Lower lobe of right lung (tissue), 2 donors: Measurements from ENCODE around the gene SLC15A1. TPM values are rescaled to one million over a fixed set of nuclear protein-coding genes. Genes with fewer than 3 reads are reported as not detected.

ENCODE experiments used
- ATAC-seq, 2 donors: fragments of 200-7000 bp; cut with Tn5 transposase; one replicate each; pipeline ENCODE4 v1.9.1; 2020 to 2022; ENCODE audit warnings: mild to moderate bottlenecking in 2 of 2, moderate library complexity in 2 of 2
- DNase-seq: peaks from one replicate; pipeline ENCODE4 v3.0.0-alpha.2; 2020
- H3K27ac ChIP-seq: fragments of 200-600 bp; one replicate; pipeline ENCODE4 v1.8.0; 2022
- H3K27me3 ChIP-seq: fragments of 200-600 bp; one replicate; pipeline ENCODE4 v1.8.0; 2022; ENCODE audit warnings: low read depth
- H3K36me3 ChIP-seq: fragments of 200-600 bp; one replicate; pipeline ENCODE4 v1.8.0; 2022; ENCODE audit warnings: mild to moderate bottlenecking
- H3K4me1 ChIP-seq: fragments of 200-600 bp; one replicate; pipeline ENCODE4 v1.8.0; 2022
- H3K4me3 ChIP-seq: fragments of 200-600 bp; one replicate; pipeline ENCODE4 v1.8.0; 2022; ENCODE audit warnings: mild to moderate bottlenecking
- H3K9me3 ChIP-seq: fragments of 200-600 bp; one replicate; pipeline ENCODE4 v1.8.0; 2022
- intact Hi-C: fragments of 100-400 bp; cut with DNase I; formaldehyde crosslinking; loops from one replicate; pipeline ENCODE4 v1.11.0; 2022
- total RNA-seq: library from RNA; stranded (reverse); fragmentation: NEBNext Ultra II Directional; extraction: Animal tissue kit (Norgen Biotek cat#: 25700); gene quantifications from one replicate; pipeline ENCODE4 v1.2.1, GENCODE V29; 2021
- TF ChIP-seq, protein P1 (sequence below): fragments of 200-600 bp; IDR thresholded peaks from one replicate; pipeline ENCODE4 v1.8.0; 2022; ENCODE audit warnings: antibody characterized with exemption, mild to moderate bottlenecking
- donor health status: DM: no; HTN: yes; CAD: no; lungs with severe emphysema.

SLC15A1 gene
- total RNA-seq, 1 donor from 2014 or later: not detected

GRCh38 chr13:98681049-98681448 lies 71.4 kb downstream of the SLC15A1 start:
- Histone ChIP-seq H3K27me3 (no peaks in the 10 kb centered on the region), H3K36me3 (no peaks in the 10 kb centered on the region), H3K27ac (no peak overlapping the region), H3K9me3 (no peaks in the 10 kb centered on the region), H3K4me3 (no peak overlapping the region), H3K4me1 (no peaks in the 10 kb centered on the region)
- TF ChIP-seq, protein P1, sequence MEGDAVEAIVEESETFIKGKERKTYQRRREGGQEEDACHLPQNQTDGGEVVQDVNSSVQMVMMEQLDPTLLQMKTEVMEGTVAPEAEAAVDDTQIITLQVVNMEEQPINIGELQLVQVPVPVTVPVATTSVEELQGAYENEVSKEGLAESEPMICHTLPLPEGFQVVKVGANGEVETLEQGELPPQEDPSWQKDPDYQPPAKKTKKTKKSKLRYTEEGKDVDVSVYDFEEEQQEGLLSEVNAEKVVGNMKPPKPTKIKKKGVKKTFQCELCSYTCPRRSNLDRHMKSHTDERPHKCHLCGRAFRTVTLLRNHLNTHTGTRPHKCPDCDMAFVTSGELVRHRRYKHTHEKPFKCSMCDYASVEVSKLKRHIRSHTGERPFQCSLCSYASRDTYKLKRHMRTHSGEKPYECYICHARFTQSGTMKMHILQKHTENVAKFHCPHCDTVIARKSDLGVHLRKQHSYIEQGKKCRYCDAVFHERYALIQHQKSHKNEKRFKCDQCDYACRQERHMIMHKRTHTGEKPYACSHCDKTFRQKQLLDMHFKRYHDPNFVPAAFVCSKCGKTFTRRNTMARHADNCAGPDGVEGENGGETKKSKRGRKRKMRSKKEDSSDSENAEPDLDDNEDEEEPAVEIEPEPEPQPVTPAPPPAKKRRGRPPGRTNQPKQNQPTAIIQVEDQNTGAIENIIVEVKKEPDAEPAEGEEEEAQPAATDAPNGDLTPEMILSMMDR: no peak
- DNase-seq (no peak), ATAC-seq (no peak)
- intact Hi-C loops: no loop called here

GRCh38 chr13:98678741-98679140 lies 73.7 kb downstream of the SLC15A1 start:
- H3K27ac ChIP-seq: no peak overlapping the region
- no peaks in the 10 kb centered on the region for H3K27me3 ChIP-seq
- ATAC-seq: no peak
- no peaks in the 10 kb centered on the region for H3K9me3 ChIP-seq
- no peaks in the 10 kb centered on the region for H3K4me1 ChIP-seq
- H3K36me3 ChIP-seq: no peaks in the 10 kb centered on the region
- TF ChIP-seq, protein P1: no peak
- H3K4me3 ChIP-seq: no peak overlapping the region
- intact Hi-C loops: no loop called here
- DNase-seq: no peak

DNA sequence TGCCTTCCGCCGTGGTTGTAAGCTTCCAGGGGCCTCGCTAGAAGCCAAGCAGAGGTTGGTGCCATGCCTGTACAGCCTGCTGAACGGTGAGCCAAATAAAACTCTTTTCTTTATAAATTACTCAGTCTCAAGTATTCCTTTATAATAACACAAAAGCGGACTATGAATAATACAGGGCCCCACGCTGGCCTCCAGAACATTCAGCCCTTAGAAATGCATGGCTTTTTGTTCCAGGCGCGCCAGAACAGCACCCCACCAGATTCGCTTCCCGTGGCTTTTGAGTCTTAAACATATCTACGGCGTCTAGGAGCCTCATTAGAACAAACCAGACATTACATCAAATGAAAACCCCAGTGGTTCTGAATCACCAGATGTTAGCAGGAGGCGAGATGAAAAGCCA lies 75.1 kb downstream of the SLC15A1 start:
- H3K9me3 ChIP-seq: no peaks in the 10 kb centered on the region
- TF ChIP-seq, protein P1: no peak
- no peak overlapping the region for H3K4me3 ChIP-seq
- ATAC-seq: no peak
- H3K36me3 ChIP-seq: no peaks in the 10 kb centered on the region
- H3K27ac ChIP-seq: no peak overlapping the region
- DNase-seq: no peak
- intact Hi-C loops: no loop called here
- peaks cover 9% of the 10 kb centered on the region for H3K4me1 ChIP-seq
- no peaks in the 10 kb centered on the region for H3K27me3 ChIP-seq

GRCh38 chr13:98676239-98676638 lies 76.2 kb downstream of the SLC15A1 start:
- DNase-seq (no peak), ATAC-seq (no peak)
- Histone ChIP-seq H3K27ac (no peak overlapping the region), H3K4me3 (no peak overlapping the region), H3K27me3 (no peaks in the 10 kb centered on the region), H3K4me1 (peaks cover 9% of the 10 kb centered on the region), H3K9me3 (no peaks in the 10 kb centered on the region), H3K36me3 (no peaks in the 10 kb centered on the region)
- intact Hi-C loops: no loop called here
- TF ChIP-seq, protein P1: no peak

GRCh38 chr13:98675837-98676236 lies 76.6 kb downstream of the SLC15A1 start:
- Histone ChIP-seq H3K4me1 (peaks cover 9% of the 10 kb centered on the region), H3K27me3 (no peaks in the 10 kb centered on the region), H3K27ac (no peak overlapping the region), H3K36me3 (no peaks in the 10 kb centered on the region), H3K9me3 (no peaks in the 10 kb centered on the region), H3K4me3 (no peak overlapping the region)
- ATAC-seq (no peak), DNase-seq (no peak)
- intact Hi-C loops: no loop called here
- TF ChIP-seq, protein P1: no peak

- ATAC-seq: no peak
- Histone ChIP-seq H3K4me1 (peaks cover 9% of the 10 kb centered on the region), H3K27me3 (no peaks in the 10 kb centered on the region), H3K27ac (no peak overlapping the region), H3K4me3 (no peak overlapping the region), H3K36me3 (no peaks in the 10 kb centered on the region), H3K9me3 (no peaks in the 10 kb centered on the region)
- intact Hi-C loops: no loop called here
- TF ChIP-seq, protein P1: no peak
- DNase-seq: no peak
Measured at GRCh38 chr13:98675066-98675465, 77.4 kb downstream of the SLC15A1 start.
